ENCODE measurements around the gene NCAM1.

NCAM1 gene

GRCh38 chr11:113199866-113200265, 238.6 kb downstream of the NCAM1 start:
- DNase-seq (ENCODE audit: low read depth in 2 of 2) = no peak

GRCh38 chr11:113201054-113201818, 240.0 kb downstream of the NCAM1 start:
- no peak for DNase-seq (ENCODE audit: low read depth in 2 of 2)

- DNase-seq (ENCODE audit: low read depth in 2 of 2) = no peak
These were observed 241.2 kb downstream of the NCAM1 start for GRCh38 chr11:113202431-113202830.

GRCh38 chr11:113203141-113203753, 242.0 kb downstream of the NCAM1 start:
- no peak for DNase-seq (ENCODE audit: low read depth in 2 of 2)

GRCh38 chr11:113204280-113204679, 243.1 kb downstream of the NCAM1 start:
- no peak for DNase-seq (ENCODE audit: low read depth in 2 of 2)

GRCh38 chr11:113213549-113213948, 252.3 kb downstream of the NCAM1 start:
- no peak for DNase-seq (ENCODE audit: low read depth in 2 of 2)

GRCh38 chr11:113222241-113222640, 261.0 kb downstream of the NCAM1 start:
- DNase-seq (ENCODE audit: low read depth in 2 of 2) = no peak

GRCh38 chr11:113234888-113235287, 273.7 kb downstream of the NCAM1 start:
- DNase-seq (ENCODE audit: low read depth in 2 of 2) = no peak

- DNase-seq (ENCODE audit: low read depth in 2 of 2) = no peak
These were observed 276.0 kb downstream of the NCAM1 start for GRCh38 chr11:113237261-113237660.

- DNase-seq (ENCODE audit: low read depth in 2 of 2) = no peak
These were observed 277.5 kb downstream of the NCAM1 start for GRCh38 chr11:113238721-113239120.

- DNase-seq (ENCODE audit: low read depth in 2 of 2) = no peak
These were observed 279.2 kb downstream of the NCAM1 start for GRCh38 chr11:113240389-113240788.

- DNase-seq (ENCODE audit: low read depth in 2 of 2) = no peak
These were observed 279.8 kb downstream of the NCAM1 start for GRCh38 chr11:113240790-113241635.

- no peak for DNase-seq (ENCODE audit: low read depth in 2 of 2)
These were observed 280.4 kb downstream of the NCAM1 start for GRCh38 chr11:113241636-113242054.

GRCh38 chr11:113242060-113242459, 280.8 kb downstream of the NCAM1 start:
- no peak for DNase-seq (ENCODE audit: low read depth in 2 of 2)

- peak in 1 of 2 donors; percentile 9 for DNase-seq (ENCODE audit: low read depth in 2 of 2)
These were observed 281.7 kb downstream of the NCAM1 start for GRCh38 chr11:113242767-113243397.

- no peak for DNase-seq (ENCODE audit: low read depth in 2 of 2)
These were observed 282.5 kb downstream of the NCAM1 start for GRCh38 chr11:113243696-113244095.

GRCh38 chr11:113245216-113245615, 284.0 kb downstream of the NCAM1 start:
- no peak for DNase-seq (ENCODE audit: low read depth in 2 of 2)

- DNase-seq (ENCODE audit: low read depth in 2 of 2) = no peak
These were observed 286.0 kb downstream of the NCAM1 start for GRCh38 chr11:113247221-113247620.

- no peak for DNase-seq (ENCODE audit: low read depth in 2 of 2)
These were observed 286.7 kb downstream of the NCAM1 start for GRCh38 chr11:113247966-113248365.

- no peak for DNase-seq (ENCODE audit: low read depth in 2 of 2)
These were observed 287.7 kb downstream of the NCAM1 start for GRCh38 chr11:113248702-113249490.

- DNase-seq (ENCODE audit: low read depth in 2 of 2) = no peak
These were observed 288.2 kb downstream of the NCAM1 start for GRCh38 chr11:113249491-113249763.

All from stimulated activated CD4-positive, alpha-beta T cell treated with anti-CD3 and anti-CD28 coated beads, Interleukin-15, amount 100 ng/mL, for 48 hours (primary cell).